IPS-18c (cell line): ENCODE results near the gene ACP7.
"Not testable (repeated sequence)": the region's sequence is repeated elsewhere in the genome, so short reads cannot be mapped to it uniquely, and the experiment has no call there.

Experiments used
- H3K4me3 ChIP-seq: 2 replicates; pipeline ENCODE4 v1.7.0; 2013; ENCODE audit warnings: low read depth, mild to moderate bottlenecking, low read length, moderate library complexity; ENCODE audit not compliant: insufficient read depth
- H3K9me3 ChIP-seq: one replicate; pipeline ENCODE4 v1.6.1; 2013; ENCODE audit warnings: mild to moderate bottlenecking, low read length, moderate library complexity; ENCODE audit not compliant: control insufficient read depth, insufficient read depth

Gene ACP7

DNA sequence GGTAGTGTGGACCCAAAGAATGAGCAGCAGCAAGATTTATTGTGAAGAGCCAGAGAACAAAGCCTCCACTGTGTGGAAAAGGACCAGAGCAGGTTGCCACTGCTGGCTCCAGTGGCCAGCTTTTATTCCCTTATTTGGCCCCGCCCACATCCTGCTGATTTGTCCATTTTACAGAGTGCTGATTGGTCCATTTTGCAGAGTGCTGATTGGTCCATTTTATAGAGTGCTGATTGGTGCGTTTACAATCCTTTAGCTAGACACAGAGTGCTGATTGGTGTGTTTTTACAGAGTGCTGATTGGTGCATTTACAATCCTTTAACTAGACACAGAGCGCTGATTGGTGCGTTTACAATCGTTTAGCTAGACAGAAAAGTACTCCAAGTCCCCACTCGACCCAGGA is 15.9 kb upstream of the ACP7 start:
- not testable (repeated sequence) for H3K4me3 ChIP-seq, H3K9me3 ChIP-seq

DNA sequence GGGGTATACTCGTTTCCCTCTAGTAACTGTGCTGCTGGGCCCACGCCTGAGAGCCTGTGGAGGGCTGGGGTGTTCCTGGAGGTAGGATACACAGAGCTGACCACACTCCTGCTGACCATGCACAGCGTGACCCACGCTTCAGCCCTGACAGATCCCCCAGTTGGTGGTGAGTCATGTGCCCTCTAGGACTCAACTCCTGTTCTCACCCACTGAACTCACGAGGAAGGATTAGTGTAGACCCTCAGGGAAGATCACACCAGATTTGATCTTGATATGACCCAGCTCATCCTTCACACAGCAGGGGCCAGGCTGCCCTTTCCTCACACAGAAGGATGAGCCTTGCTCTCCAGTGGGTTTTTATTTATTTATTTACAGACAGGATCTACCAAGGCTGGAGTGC is 13.3 kb upstream of the ACP7 start:
- Histone ChIP-seq H3K4me3 (no peak overlapping the region), H3K9me3 (no peaks in the 10 kb centered on the region)

DNA sequence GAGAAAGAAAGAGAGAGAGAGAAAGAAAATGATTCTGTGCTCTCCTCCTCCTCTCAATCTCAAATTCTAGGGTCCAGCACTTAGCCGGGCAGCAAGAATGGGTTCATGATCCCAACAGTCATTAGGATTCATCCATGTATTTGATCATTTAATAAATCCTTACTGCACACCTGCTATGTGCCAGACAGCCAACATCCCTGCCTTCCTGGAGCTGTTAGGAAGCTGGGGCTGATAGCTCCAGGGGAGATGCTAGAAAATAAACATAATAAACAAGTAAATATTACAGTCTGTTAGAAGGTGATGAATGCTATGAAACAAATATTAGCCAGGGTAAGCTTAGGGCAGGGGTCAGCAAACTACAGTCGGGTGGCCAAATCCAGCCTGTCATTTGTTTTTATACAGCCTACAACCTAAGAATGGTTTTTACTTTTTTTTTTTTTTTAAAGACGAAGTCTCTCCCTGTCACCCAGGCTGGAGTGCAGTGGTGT is 9.9 kb upstream of the ACP7 start:
- Histone ChIP-seq H3K9me3 (no peaks in the 10 kb centered on the region), H3K4me3 (no peak overlapping the region)

DNA sequence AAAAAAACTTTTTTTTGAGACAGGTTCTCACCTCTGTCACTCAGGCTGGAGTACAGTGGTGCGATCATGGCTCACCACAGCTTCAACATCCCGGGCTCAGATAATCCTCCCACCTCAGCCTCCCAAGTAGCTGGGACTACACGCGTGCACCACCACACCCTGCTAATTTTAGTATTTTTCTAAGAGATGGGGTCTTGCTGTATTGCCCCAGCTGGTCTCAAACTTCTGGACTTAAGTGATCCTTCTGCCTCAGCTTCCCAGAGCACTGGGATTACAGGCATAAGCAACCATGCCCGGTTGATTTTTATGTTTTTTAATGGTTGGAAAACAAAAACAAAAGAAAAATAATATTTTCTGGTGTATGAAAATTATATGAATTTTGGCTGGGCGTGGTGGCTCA is 9.2 kb upstream of the ACP7 start:
- no peak overlapping the region for H3K4me3 ChIP-seq
- H3K9me3 ChIP-seq, result no peaks in the 10 kb centered on the region

DNA sequence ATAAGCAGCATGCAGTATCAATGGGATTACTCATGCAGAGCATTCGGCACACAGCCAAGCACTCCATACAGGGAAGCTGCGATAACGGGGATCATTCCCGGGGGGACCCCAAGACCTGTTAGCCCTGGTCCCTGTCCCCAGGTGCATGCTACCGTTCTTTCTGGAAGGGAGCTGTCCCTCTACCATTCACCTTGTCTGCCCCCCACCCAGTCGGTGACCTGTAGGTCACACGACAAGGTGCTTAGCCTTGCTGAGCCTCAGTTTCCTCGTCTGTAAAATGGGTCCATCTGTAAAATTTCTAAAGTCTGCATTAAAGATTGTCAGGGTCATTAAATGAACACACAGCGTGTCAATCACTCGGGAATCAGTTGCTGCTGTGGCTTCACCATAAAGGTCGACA is 6.8 kb upstream of the ACP7 start:
- Histone ChIP-seq H3K4me3 (no peak overlapping the region), H3K9me3 (no peaks in the 10 kb centered on the region)

DNA sequence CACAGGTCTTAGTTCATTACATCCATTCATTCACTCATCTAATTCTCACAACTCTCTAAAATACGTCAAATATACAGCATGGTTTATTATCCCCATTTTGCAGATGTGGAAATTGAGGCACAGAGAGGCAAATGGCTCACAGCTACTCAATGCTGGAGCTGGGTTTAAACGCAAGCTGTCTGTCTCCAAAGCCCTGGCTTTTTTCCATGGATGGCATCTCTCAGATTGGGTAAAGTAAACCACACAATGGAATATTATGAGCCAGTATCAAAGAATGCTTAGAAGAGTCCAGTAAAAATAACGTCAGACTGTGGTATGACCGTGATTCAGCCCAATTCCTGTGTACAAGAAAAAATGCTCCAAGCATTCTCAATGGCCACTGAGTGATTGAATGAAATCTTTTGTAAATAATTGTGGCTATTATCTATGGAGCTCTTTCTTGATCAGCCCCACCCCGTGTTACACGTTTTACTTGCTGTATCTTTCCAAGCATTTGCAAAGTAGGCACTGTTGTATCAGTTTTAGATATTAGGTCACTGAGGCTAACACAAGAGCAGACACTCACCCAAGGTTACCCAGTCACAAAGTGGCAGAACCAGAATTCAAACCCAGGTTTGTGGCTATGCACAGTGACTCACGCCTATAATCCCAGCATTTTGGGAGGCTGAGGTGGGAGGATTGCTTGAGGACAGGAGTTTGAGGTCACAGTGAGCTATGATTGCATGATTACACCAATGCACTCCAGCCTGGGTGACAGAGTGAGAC is 5.5 kb upstream of the ACP7 start:
- Histone ChIP-seq H3K4me3 (no peak overlapping the region), H3K9me3 (no peaks in the 10 kb centered on the region)

DNA sequence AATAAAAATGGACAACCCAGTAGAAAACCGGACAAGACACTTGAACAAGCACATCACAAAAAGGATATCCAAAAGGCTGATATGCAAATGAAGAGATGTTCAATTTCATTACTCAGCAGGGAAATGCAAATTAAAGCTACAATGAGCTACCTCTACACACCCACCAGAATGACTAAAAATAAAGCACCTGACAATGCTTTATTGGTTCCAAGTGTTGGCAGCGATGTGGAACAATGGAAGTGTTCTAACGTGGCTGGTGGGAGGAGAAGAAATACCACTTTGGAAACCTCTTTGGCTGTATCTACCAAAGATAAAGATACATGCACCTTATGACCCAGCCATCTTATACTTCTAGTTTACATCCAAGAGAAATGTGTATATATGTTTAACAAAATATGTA is 3.7 kb upstream of the ACP7 start:
- Histone ChIP-seq H3K9me3 (no peaks in the 10 kb centered on the region), H3K4me3 (no peak overlapping the region)

DNA sequence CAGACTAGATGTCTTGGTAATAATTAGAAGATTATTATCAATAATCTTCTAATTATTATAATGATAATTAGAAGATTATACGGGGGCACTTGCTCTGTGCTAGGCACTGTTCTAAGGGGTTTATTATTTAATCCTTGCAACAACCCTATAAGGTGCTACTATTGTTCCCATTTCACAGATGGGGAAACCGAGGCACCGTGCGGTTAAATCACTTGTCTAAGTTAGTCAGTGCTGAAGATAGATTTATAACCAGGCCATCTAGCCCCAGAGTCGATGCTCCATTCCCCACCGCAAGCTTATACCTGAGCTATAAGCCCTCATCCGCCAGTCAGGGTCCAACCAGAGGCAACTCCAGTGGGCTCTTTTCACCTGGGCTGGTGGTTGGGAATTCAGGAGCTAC is 2.0 kb upstream of the ACP7 start:
- no peak overlapping the region for H3K4me3 ChIP-seq

DNA sequence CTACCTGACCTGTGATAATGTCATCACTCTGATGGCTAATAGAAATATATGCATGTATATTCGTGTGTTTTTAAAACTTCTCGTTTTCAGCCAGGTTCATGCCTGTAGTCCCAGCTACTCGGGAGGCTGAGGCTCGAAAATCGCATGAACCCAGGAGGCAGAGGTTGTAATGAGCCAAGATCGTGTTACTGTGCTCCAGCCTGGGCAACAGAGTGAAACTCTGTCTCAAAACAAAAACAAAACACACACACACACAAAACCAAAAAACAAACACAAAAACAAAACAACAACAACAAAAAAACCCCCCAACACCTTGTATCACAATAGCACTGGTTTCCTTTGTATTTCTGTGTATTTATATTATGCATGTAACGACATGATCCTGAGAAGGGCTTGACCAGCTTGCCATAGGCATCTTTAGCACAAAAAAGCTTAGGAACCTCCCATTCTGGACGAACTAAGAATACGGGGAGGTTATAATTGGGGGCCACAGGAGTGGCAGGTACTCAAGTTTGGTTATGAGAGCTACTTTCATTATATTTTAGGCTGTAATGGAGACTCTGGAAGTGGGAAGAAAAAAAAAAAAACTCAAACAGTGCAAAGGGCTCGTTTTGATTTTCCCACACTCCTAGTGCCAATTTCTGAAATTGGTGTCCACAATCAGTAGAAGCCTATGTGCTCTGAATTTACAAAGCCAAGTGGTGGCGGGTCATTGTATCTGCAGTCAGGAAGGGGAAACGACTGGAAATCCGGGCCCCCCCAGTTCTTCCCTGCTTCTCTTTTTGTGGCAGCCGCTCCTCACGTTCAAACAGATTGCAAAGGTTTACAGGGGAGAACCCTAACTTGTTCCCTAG is 1.2 kb upstream of the ACP7 start:
- H3K9me3 ChIP-seq, result no peaks in the 10 kb centered on the region
- H3K4me3 ChIP-seq, result peak overlapping the region; percentile 55; the same call in 1 of the 2 replicates

More for the DNA sequence above, 2.0 kb upstream of the ACP7 start:
- no peaks in the 10 kb centered on the region for H3K9me3 ChIP-seq

DNA sequence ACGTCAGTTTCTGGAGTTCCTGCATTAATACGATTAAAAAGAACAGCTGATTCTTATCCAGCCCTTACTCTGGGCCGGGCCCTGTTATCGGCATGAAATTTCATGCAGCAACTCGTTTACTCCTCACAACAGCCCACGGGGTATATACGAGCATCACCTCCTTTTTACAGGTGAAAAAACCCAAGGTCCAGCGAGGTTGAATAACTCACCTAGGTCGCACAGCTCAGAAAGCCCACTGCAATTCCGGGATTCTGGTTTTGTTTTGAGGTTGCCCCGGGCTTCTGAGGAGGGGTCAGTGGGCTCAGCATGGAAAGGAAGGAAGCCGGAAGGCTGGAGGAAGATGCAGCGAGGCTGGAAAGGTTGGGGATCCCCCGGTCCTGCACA is 577 bp upstream of the ACP7 start:
- Histone ChIP-seq H3K4me3 (peak overlapping the region; percentile 55; the same call in 1 of the 2 replicates), H3K9me3 (no peaks in the 10 kb centered on the region)

DNA sequence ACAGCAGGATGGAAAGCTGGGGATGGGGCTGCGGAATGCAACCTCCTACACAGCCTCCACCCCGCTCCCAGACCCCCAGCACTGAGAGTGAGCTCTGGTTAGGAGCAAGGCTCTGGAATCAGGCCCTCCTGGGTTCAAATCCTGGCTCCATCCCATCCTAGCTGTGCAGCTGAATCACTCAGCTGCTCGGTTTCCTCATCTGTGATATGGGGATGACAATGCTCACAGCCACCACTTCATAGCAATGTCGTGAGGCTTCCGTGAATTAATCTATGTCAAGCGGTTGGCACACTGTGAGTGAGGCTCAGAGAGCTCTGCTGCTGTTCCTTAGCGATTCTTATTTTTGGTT is 538 bp downstream of the ACP7 start:
- Histone ChIP-seq H3K9me3 (no peaks in the 10 kb centered on the region), H3K4me3 (peak overlapping the region; percentile 55)

DNA sequence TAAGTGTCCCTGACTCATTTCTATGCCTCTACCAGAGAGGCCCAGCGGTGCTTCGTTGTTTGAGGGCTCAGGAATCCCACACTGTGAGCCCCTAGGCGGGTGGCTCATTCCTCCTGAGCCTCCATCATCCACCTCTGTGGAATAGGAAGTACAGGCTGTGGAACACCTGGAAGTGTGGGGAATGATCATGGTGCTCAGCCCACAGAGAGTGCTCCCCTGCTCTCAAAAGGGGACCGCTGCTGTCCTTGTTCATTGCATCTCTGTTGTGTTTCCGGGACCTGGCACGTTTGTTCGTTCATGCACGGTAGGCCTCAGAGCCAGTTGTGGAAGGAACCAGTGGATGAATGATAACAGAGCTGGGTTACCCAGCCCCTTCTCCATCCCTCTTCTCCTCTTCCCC is 1.2 kb downstream of the ACP7 start:
- Histone ChIP-seq H3K4me3 (no peak overlapping the region), H3K9me3 (no peaks in the 10 kb centered on the region)

DNA sequence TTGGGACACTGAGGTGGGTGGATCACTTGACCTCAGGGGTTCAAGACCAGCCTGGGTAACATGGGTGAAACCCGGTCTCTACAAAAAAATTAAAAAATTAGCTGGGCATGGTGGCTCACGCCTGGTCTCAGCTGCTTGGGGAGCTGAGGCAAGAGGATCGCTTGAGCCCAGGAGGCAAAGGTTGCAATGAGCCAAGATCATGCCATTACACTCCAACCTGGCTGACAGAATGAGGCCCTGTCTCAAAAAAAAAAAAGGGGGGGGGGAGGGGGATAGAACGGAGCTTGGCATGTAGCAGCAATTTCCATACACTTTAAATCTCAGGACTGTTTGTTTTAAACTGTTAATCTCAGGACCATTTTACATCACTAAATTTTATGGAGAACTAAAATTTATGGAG is 2.2 kb downstream of the ACP7 start:
- H3K4me3 ChIP-seq, result no peak overlapping the region
- H3K9me3 ChIP-seq, result no peaks in the 10 kb centered on the region

DNA sequence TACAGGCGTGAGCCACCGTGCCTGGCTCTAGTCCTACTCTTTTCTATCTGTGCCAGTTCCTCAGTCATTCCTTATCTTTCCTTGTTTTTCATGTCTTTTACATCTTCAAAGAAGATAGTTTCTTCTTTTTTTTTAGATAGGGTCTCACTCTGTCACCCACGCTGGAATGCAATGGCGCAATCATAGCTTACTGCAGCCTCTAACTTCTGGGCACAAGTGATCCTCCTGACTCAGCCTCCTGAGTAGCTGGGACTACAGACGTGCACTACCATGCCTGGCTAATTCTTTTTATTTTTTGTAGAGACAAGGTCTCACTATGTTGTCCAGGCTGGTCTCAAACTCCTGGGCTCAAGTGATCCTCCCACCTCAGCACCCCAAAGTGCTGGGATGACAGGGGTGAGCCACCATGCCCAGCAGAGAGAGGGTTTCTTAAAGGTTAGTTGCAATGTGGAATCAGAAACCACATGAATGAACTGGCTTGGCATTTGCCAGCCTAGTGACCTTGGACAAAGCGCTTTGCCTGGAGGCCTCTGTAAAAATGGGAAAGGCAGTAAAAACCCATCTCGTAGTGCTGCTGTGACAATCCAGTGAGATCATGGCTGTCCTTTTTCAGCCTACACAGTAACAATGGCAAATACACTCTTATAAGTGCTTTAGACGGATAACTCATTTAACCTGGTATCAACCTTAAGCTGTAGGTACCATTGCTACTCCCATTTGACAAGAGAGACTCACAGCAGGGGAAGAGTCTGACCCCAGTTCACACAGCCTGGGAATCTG is 3.9 kb downstream of the ACP7 start:
- Histone ChIP-seq H3K9me3 (no peaks in the 10 kb centered on the region), H3K4me3 (no peak overlapping the region)

DNA sequence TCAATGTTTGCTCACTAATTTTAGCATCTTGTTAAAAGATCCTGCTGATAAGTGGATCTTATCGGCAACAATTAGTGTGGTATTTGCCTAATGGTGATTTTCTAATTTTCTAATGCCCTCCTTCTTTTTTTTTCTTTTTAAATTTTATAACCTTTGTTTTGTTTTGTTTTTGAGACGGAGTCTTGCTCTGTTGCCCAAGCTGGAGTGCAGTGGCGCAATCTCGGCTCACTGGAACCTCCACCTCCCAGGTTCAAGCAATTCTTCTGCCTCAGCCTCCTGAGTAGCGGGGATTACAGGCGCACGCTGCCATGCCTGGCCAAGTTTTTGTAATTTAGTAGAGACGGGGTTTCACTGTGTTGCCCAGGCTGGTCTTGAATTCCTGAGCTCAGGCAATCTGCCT is 5.8 kb downstream of the ACP7 start:
- not testable (repeated sequence) for H3K4me3 ChIP-seq, H3K9me3 ChIP-seq

DNA sequence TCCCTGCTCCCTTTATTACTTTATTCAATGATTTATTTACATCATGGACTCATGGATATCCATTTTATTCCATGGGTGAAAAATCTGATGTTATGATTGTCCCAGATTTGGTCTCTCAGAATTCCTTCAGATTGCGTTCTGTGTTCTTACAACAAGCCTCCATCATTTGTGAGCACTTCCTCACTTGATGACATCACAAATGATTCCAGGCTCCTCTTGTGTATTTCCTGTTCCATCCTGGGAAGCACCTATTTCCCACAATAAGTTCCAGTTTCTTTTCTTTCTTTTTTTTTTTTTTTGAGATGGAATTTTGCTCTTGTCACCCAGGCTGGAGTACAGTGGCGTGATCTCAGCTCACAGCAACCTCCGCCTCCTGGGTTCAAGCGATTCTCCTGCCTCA is 6.7 kb downstream of the ACP7 start:
- Histone ChIP-seq H3K4me3 (no peak overlapping the region), H3K9me3 (no peaks in the 10 kb centered on the region)

DNA sequence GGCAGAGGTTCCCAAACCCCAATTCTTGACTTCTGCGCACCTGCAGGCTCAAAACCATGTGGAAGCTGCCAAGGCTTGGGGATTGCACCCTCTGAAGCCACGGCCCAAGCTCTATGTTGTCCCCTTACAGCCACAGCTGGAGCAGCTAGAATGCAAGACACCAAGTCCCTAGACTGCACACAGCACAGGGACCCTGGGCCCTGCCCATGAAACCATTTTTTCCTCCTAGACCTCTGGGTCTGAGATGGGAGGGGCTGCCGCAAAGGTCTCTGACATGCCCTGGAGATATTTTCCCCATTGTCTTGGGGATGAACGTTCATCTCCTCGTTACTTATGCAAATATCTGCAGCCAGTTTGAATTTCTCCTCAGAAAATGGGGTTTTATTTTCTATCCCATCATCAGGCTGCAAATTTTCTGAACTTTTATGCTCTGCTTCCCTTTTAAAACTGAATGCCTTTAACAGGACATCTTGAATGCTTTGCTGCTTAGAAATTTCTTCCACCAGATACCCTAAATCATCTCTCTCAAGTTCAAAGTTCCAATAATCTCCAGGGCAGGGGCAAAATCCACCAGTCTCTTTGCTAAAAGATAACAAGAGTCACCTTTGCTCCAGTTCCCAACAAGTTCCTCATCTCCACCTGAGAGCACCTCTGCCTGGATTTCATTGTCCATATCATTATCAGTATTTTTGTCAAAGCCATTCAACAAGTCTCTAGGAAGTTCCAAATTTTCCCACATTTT is 11.8 kb downstream of the ACP7 start:
- H3K4me3 ChIP-seq, H3K9me3 ChIP-seq: not testable (repeated sequence)
